ENCODE data around the gene SNCG.

DNA sequence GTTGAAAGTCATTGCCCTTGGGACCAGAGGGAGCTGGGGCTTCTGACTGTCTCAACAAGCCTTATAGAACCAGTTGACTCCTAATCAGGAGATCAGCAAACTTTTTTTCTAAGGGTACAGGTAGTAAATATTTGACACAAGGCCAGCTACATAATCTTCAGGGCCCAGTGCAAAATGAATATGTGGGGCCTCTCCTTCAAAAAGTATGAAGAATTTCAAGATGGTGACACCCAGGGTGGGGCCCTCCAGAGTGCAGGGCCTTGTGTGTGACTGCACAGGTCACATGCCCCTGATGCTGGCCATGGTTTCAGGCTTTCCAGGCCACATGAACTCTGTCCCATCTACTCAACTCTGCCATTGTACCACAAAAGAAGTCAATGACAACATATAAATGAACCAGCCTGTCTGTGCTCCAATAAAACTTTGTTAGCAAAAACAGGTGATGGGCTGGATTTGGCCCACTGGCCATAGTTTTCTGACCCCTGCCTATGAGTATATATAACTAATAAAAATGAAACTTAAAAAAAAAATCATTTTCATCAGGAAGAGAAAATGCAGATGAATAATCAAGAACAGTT lies 7.1 kb upstream of the SNCG start:
- TF ChIP-seq POLR2AphosphoS5 (IDR thresholded peaks at IDR 0.05; ENCODE audit: low read depth, low read length) (no peak), TAF1 (IDR thresholded peaks at IDR 0.05; ENCODE audit: borderline replicate concordance, insufficient read depth, low read length) (no peak), SIN3A (IDR thresholded peaks at IDR 0.05; ENCODE audit: borderline replicate concordance, insufficient read depth, low read length) (no peak)

Data from PFSK-1 (cell line).